ENCODE results near the gene ISCA2. TPM values are rescaled to one million over a fixed set of nuclear protein-coding genes. Genes with fewer than 3 reads are reported as not detected.

Gene ISCA2
- total RNA-seq, 1 donor from 2014 or later = 22.4 TPM

DNA sequence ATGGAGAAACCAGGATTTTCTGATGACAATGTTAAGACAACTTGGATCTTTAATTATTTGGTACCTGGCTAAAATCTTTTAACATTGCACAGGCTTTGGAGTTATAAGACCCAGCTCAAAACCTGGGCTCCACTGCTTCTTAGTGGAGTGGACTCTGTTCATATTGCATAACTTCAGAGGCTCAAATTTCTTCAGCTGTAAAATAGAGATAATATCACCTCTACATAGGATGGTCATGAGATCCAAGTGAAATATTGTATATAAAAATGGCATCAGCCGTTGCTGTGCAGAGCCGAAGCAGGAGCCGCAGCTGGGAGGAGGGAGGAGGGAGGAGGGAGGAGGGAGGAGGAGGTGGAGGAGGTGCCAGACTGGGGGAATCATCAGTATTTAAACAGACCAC, 11.0 kb upstream of the ISCA2 start:
- no peak overlapping the region for H3K4me3 Mint-ChIP-seq (ENCODE audit: unreplicated experiment)
- peaks cover 62% of the 10 kb centered on the region for H3K36me3 Mint-ChIP-seq (ENCODE audit: unreplicated experiment)
- no peak for DNase-seq (ENCODE audit: extremely low spot score, unreplicated experiment)
- H3K9me3 Mint-ChIP-seq (ENCODE audit: unreplicated experiment) = no peaks in the 10 kb centered on the region
- H3K27ac Mint-ChIP-seq (ENCODE audit: unreplicated experiment) = no peak overlapping the region
- peaks cover 12% of the 10 kb centered on the region for H3K4me1 Mint-ChIP-seq (ENCODE audit: unreplicated experiment)
- TF ChIP-seq, protein P1, sequence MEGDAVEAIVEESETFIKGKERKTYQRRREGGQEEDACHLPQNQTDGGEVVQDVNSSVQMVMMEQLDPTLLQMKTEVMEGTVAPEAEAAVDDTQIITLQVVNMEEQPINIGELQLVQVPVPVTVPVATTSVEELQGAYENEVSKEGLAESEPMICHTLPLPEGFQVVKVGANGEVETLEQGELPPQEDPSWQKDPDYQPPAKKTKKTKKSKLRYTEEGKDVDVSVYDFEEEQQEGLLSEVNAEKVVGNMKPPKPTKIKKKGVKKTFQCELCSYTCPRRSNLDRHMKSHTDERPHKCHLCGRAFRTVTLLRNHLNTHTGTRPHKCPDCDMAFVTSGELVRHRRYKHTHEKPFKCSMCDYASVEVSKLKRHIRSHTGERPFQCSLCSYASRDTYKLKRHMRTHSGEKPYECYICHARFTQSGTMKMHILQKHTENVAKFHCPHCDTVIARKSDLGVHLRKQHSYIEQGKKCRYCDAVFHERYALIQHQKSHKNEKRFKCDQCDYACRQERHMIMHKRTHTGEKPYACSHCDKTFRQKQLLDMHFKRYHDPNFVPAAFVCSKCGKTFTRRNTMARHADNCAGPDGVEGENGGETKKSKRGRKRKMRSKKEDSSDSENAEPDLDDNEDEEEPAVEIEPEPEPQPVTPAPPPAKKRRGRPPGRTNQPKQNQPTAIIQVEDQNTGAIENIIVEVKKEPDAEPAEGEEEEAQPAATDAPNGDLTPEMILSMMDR (IDR thresholded peaks at IDR 0.05) = no peak
- no peaks in the 10 kb centered on the region for H3K27me3 Mint-ChIP-seq (ENCODE audit: unreplicated experiment)

DNA sequence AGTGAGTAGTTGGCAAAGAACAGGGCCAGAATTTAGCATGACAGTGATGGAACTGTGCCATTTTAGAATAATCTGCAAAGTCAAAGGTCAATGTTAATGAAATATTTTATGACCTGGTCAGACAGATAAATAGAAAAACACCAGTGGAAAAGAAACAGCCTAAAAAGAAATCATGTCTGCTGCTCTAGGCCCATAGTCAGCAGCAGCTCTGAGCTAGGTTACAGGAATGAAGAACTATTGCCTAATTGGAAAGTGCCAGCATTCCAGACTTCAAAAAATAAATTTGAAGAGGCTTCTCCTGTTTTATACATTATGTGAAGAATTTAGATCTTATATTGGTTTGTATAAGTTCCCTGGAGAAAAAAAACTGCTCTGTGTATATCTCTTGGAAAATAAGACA, 10.2 kb upstream of the ISCA2 start:
- DNase-seq (ENCODE audit: extremely low spot score, unreplicated experiment) = no peak
- H3K27me3 Mint-ChIP-seq (ENCODE audit: unreplicated experiment) = no peaks in the 10 kb centered on the region
- H3K27ac Mint-ChIP-seq (ENCODE audit: unreplicated experiment) = no peak overlapping the region
- H3K4me1 Mint-ChIP-seq (ENCODE audit: unreplicated experiment) = peaks cover 18% of the 10 kb centered on the region
- H3K4me3 Mint-ChIP-seq (ENCODE audit: unreplicated experiment) = no peak overlapping the region
- H3K9me3 Mint-ChIP-seq (ENCODE audit: unreplicated experiment) = no peaks in the 10 kb centered on the region
- H3K36me3 Mint-ChIP-seq (ENCODE audit: unreplicated experiment) = peaks cover 61% of the 10 kb centered on the region
- TF ChIP-seq, protein P1 (IDR thresholded peaks at IDR 0.05) = no peak

DNA sequence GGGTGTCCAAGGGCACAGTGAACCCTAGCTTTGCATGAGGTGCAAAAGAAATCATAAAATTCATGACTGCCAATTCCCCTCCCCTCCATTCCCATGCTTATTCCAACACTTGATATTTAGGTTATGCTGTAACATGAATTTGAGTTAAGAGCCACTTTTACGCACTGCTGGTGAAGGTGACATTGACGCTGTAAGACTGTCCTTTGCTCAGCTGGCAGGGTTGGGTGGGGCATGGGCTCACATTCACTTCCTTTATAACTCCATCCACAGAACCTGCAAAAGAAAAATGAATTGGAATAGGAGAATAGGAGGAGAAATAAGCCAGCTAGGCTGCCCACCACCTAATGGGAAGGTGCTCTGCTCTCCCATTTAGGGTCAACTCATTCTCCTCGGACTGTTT, 7.4 kb upstream of the ISCA2 start:
- Mint-ChIP-seq H3K27ac (ENCODE audit: unreplicated experiment) (no peak overlapping the region), H3K9me3 (ENCODE audit: unreplicated experiment) (no peaks in the 10 kb centered on the region), H3K27me3 (ENCODE audit: unreplicated experiment) (no peaks in the 10 kb centered on the region), H3K4me1 (ENCODE audit: unreplicated experiment) (peaks cover 26% of the 10 kb centered on the region), H3K4me3 (ENCODE audit: unreplicated experiment) (no peak overlapping the region), H3K36me3 (ENCODE audit: unreplicated experiment) (peaks cover 41% of the 10 kb centered on the region)
- TF ChIP-seq, protein P1 (IDR thresholded peaks at IDR 0.05) = no peak
- no peak for DNase-seq (ENCODE audit: extremely low spot score, unreplicated experiment)

DNA sequence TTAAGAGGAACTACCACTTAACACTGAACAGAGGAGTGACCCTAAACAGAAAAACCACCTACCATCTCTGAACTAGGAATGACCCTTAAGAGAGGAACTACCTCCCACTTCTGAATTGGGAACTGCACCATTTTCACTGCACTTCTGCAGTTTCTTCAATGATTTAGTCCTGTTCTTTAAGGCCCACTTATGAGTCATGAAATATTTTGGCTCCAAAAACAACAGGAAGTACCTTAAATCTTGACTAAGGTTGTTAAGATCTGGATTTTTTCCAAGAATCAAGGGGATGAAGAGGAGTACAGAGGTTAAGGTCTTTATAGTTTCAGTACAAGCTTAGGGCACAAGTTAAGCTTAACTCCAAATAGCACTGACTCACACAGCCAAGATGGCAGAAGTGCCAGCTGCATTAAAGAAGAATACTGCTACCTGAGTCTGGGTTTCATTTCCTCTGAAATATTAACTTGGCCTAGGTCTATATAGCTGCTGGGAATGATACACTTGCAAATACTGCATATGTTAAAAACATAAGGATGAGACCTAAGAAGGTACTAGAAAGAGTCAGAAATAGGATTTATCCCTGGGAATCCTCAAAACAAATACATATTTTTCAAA, 4.7 kb upstream of the ISCA2 start:
- Mint-ChIP-seq H3K9me3 (ENCODE audit: unreplicated experiment) (no peaks in the 10 kb centered on the region), H3K4me1 (ENCODE audit: unreplicated experiment) (peaks cover 26% of the 10 kb centered on the region), H3K4me3 (ENCODE audit: unreplicated experiment) (peak overlapping the region; percentile 14), H3K27me3 (ENCODE audit: unreplicated experiment) (no peaks in the 10 kb centered on the region), H3K27ac (ENCODE audit: unreplicated experiment) (peak overlapping the region; percentile 16), H3K36me3 (ENCODE audit: unreplicated experiment) (peaks cover 22% of the 10 kb centered on the region)
- no peak for DNase-seq (ENCODE audit: extremely low spot score, unreplicated experiment)
- TF ChIP-seq, protein P1 (IDR thresholded peaks at IDR 0.05) = no peak

DNA sequence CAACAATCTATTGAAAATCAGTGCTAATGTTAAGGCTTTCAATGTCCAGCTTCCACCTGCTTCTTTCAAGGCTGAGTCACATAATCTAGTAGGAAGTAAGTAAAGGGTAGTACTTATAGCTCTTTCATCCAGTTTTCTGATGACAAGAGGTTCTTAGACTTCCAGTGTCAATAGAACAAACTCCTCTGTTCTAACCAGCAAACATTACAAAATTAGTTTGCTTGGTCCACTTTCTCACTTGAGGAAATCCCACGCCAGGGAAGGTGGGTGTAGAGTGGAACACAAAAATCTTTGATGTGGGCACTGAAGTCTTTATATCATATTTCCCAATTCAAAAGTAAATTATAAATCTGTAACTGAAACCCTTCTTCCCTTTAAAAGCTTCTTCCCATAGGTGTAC, 3.1 kb upstream of the ISCA2 start:
- H3K36me3 Mint-ChIP-seq (ENCODE audit: unreplicated experiment) = peaks cover 8% of the 10 kb centered on the region
- peak overlapping the region; percentile 33 for H3K4me3 Mint-ChIP-seq (ENCODE audit: unreplicated experiment)
- DNase-seq (ENCODE audit: extremely low spot score, unreplicated experiment) = no peak
- peaks cover 41% of the 10 kb centered on the region for H3K4me1 Mint-ChIP-seq (ENCODE audit: unreplicated experiment)
- H3K27me3 Mint-ChIP-seq (ENCODE audit: unreplicated experiment) = no peaks in the 10 kb centered on the region
- H3K27ac Mint-ChIP-seq (ENCODE audit: unreplicated experiment) = no peak overlapping the region
- H3K9me3 Mint-ChIP-seq (ENCODE audit: unreplicated experiment) = no peaks in the 10 kb centered on the region
- TF ChIP-seq, protein P1 (IDR thresholded peaks at IDR 0.05) = no peak

Measured in osteocyte (in vitro differentiated cells).